Measurements from ENCODE around the gene RNASE8. TPM values are rescaled to one million over a fixed set of nuclear protein-coding genes. Genes with fewer than 3 reads are reported as not detected.
A peak's percentile ranks its signal among the peaks of the same experiment; 100 is the strongest.

Gene RNASE8
- total and polyA plus RNA-seq, 2 donors: not detected

- Histone ChIP-seq H3K4me3 (ENCODE audit: low read length in 2 of 2) (no peak overlapping the region), H3K27me3 (ENCODE audit: control insufficient read depth in 2 of 2, insufficient read depth in 1 of 2, low read length in 1 of 2) (no peaks in the 10 kb centered on the region), H3K4me1 (ENCODE audit: control insufficient read depth in 2 of 2, insufficient read depth in 2 of 2, low read length in 2 of 2) (peaks cover 0 to 12% of the 10 kb centered on the region in 2 donors), H3K9me3 (ENCODE audit: control insufficient read depth in 2 of 2, insufficient read depth in 1 of 2, low read length in 1 of 2) (no peaks in the 10 kb centered on the region), H3K27ac (ENCODE audit: low read depth in 1 of 2, low read length in 1 of 2) (peak overlapping the region in 1 of 2 donors; percentile 11), H3K36me3 (ENCODE audit: control insufficient read depth in 2 of 2, insufficient read depth in 2 of 2, low read length in 1 of 2) (peaks cover 22 to 34% of the 10 kb centered on the region in 2 donors)
- WGBS: 97% methylated on average over 4 of the region's 4 CpGs
- no peak for DNase-seq (ENCODE audit: low read depth in 6 of 9, low spot score in 9 of 9)
Observed at GRCh38 chr14:21086908-21087293, 29.3 kb downstream of the RNASE8 start.

DNA sequence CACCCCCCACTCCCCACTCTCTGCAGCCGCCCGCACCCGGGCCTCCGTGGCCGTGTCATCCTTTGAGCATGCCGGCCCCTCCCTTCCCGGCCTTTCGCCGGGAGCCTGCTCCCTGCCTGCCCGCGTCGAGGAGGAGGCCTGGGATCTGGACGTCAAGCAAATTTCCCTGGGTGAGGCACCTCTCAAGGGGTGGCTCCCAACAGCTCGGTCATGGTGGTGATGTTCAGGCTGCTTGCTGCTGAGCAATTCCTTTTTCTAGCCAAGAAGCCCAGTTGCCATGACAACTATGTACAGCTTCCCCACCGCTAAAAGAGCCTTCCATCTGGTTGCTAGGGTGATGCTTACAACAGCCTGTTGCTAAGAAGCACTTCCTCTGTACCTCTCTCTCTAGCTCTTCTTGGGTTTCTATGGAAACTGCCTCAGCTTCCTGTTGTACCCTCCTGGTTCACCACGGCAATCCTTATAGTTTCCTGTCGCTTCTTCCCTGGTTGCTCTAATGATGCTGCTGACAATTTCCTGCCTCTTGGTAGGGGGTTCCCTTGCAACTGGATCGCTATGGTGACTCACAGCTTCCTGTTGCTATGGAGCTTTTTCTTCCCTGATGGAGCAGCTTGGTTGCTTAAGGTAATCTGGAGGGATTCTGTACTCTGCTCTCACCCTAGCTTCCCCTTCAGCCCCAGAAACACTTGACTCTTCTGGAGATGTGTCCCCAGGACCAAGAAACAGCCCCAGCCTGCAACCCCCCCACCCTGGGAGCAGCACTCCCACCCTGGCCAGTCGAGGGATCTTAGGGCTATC lies 29.9 kb downstream of the RNASE8 start:
- Histone ChIP-seq H3K36me3 (ENCODE audit: control insufficient read depth in 2 of 2, insufficient read depth in 2 of 2, low read length in 1 of 2) (peaks cover 27 to 39% of the 10 kb centered on the region in 2 donors), H3K9me3 (ENCODE audit: control insufficient read depth in 2 of 2, insufficient read depth in 1 of 2, low read length in 1 of 2) (no peaks in the 10 kb centered on the region), H3K4me3 (ENCODE audit: low read length in 2 of 2) (no peak overlapping the region), H3K27ac (ENCODE audit: low read depth in 1 of 2, low read length in 1 of 2) (peak overlapping the region; percentile 11 to 36), H3K4me1 (ENCODE audit: control insufficient read depth in 2 of 2, insufficient read depth in 2 of 2, low read length in 2 of 2) (peaks cover 0 to 16% of the 10 kb centered on the region in 2 donors), H3K27me3 (ENCODE audit: control insufficient read depth in 2 of 2, insufficient read depth in 1 of 2, low read length in 1 of 2) (no peaks in the 10 kb centered on the region)
- WGBS: 66% methylated on average over 19 of the region's 19 CpGs
- DNase-seq (ENCODE audit: low read depth in 6 of 9, low spot score in 9 of 9): peak in 7 of 9 donors; percentile 61 to 93 (median 82)

DNA sequence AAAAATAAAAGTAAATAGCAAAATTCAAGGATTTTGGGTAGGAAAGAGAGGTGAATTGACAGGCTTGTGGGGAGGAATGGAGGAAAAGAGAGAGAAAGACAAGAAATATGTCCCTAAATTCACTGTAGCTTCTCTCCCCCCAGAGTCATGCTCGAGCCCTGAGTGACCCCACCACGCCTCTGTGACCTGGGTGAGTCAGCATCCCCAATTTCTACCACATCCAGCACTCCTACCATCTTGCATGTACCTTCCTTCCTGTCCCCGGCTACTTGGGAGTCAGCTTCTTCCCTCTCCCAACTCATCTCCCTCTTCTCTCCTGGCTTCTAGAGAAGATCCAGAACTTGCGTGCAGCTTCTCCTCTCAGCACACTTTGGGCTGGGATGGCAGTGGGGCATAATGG lies 31.1 kb downstream of the RNASE8 start:
- Histone ChIP-seq H3K4me3 (ENCODE audit: low read length in 2 of 2) (no peak overlapping the region), H3K4me1 (ENCODE audit: control insufficient read depth in 2 of 2, insufficient read depth in 2 of 2, low read length in 2 of 2) (peaks cover 0 to 27% of the 10 kb centered on the region in 2 donors), H3K27ac (ENCODE audit: low read depth in 1 of 2, low read length in 1 of 2) (no peak overlapping the region), H3K9me3 (ENCODE audit: control insufficient read depth in 2 of 2, insufficient read depth in 1 of 2, low read length in 1 of 2) (peaks cover 0 to 5% of the 10 kb centered on the region in 2 donors), H3K36me3 (ENCODE audit: control insufficient read depth in 2 of 2, insufficient read depth in 2 of 2, low read length in 1 of 2) (peaks cover 30 to 46% of the 10 kb centered on the region in 2 donors), H3K27me3 (ENCODE audit: control insufficient read depth in 2 of 2, insufficient read depth in 1 of 2, low read length in 1 of 2) (no peaks in the 10 kb centered on the region)
- no peak for DNase-seq (ENCODE audit: low read depth in 6 of 9, low spot score in 9 of 9)
- 95% methylated on average over 4 of the region's 4 CpGs for WGBS

GRCh38 chr14:21089271-21089670 lies 31.6 kb downstream of the RNASE8 start:
- Histone ChIP-seq H3K9me3 (ENCODE audit: control insufficient read depth in 2 of 2, insufficient read depth in 1 of 2, low read length in 1 of 2) (peaks cover 0 to 5% of the 10 kb centered on the region in 2 donors), H3K27me3 (ENCODE audit: control insufficient read depth in 2 of 2, insufficient read depth in 1 of 2, low read length in 1 of 2) (no peaks in the 10 kb centered on the region), H3K27ac (ENCODE audit: low read depth in 1 of 2, low read length in 1 of 2) (no peak overlapping the region), H3K4me3 (ENCODE audit: low read length in 2 of 2) (no peak overlapping the region), H3K36me3 (ENCODE audit: control insufficient read depth in 2 of 2, insufficient read depth in 2 of 2, low read length in 1 of 2) (peaks cover 30 to 46% of the 10 kb centered on the region in 2 donors), H3K4me1 (ENCODE audit: control insufficient read depth in 2 of 2, insufficient read depth in 2 of 2, low read length in 2 of 2) (peaks cover 2 to 33% of the 10 kb centered on the region in 2 donors)
- no peak for DNase-seq (ENCODE audit: low read depth in 6 of 9, low spot score in 9 of 9)
- WGBS: 98% methylated on average over 1 of the region's 1 CpG

DNA sequence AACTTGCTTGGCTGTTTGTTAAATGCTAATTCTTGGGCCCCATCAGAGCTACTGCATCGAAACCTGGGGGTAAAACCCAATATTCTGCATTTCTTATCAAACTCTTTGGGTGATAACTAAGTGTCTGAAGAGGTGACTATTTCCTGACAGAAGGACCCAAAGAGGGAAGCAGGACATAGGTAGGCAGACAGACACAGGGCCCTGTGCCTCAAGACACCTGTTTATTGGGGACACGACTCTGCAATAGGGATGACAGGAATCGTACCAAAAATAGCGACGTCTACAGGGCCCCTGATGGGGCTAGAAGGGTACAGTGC lies 32.2 kb downstream of the RNASE8 start:
- H3K36me3 ChIP-seq (ENCODE audit: control insufficient read depth in 2 of 2, insufficient read depth in 2 of 2, low read length in 1 of 2): peaks cover 30 to 46% of the 10 kb centered on the region in 2 donors
- H3K4me1 ChIP-seq (ENCODE audit: control insufficient read depth in 2 of 2, insufficient read depth in 2 of 2, low read length in 2 of 2): peaks cover 4 to 36% of the 10 kb centered on the region in 2 donors
- peaks cover 0 to 5% of the 10 kb centered on the region in 2 donors for H3K9me3 ChIP-seq (ENCODE audit: control insufficient read depth in 2 of 2, insufficient read depth in 1 of 2, low read length in 1 of 2)
- no peak overlapping the region for H3K27ac ChIP-seq (ENCODE audit: low read depth in 1 of 2, low read length in 1 of 2)
- no peaks in the 10 kb centered on the region for H3K27me3 ChIP-seq (ENCODE audit: control insufficient read depth in 2 of 2, insufficient read depth in 1 of 2, low read length in 1 of 2)
- WGBS: 98% methylated on average over 5 of the region's 5 CpGs
- no peak overlapping the region for H3K4me3 ChIP-seq (ENCODE audit: low read length in 2 of 2)
- DNase-seq (ENCODE audit: low read depth in 6 of 9, low spot score in 9 of 9): no peak

DNA sequence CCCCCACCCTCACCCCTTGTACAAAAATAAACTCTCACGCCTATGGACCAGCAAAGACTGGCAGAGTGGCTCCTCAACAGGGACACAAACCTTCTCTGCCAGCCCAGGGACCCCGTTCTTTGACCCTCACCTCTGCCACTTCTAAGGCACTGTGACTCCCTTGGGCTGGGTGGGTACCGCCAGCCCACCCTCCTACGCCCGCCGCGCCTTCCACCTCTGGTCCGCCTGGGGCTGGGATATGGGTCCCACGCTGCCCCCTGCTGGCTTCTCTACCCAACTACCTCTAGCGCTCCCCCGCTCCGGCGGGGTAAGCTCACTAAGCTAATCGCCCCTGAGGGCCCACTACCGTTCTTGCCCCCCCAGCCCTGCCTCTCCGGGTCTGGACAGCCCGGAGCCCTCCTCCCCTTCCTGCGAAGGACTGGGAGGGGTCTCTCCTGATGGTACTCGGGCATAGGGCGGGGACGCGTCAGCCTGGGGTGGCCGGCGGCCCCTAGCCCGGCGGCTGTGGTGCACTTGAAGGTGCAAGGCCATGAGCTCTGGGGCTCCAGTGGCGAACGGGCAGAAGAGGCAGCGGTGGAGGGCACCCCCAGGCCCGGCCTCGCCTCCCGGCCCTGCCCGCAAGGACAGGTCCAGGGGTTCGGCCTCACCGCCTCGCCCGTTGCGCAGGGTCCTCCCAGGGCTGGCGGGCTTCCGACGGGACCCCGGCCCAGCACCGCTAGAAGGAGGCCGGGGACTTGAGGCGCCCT lies 32.7 kb downstream of the RNASE8 start:
- no peak for DNase-seq (ENCODE audit: low read depth in 6 of 9, low spot score in 9 of 9)
- no peak overlapping the region for H3K27ac ChIP-seq (ENCODE audit: low read depth in 1 of 2, low read length in 1 of 2)

DNA sequence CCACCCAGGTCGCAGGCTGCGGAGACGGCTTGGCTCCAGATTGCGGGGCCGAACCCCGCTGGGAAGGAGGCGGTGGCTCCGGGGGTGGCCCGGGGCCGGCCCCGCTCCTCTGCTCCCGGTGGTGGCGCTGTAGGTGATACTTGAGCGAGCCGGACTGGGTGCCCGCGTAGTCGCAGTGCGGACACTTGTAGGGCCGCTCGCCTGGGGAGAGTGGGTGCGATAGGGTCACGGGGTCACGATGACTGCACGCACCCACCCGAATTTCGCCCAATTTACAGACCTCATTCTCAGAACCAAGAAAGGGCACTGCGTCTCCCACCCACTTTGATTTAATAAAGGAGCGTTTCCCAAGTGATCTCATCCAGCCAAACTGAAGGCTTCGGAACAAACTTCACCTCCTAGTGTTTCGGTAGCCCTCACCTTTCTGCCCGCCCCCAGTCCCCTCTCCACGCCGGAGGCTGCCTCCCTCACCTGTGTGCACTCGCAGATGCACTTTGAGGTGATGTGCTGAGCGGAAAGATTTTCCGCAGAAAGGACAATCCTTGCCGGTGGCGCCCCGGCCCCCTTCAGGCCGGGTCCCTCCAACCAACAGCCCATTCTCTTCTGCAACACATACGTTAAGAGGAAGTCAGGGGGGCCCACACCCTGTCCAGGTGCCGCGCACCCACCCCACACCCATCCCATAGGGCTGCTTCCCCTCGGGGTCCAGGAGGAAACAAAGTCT lies 33.5 kb downstream of the RNASE8 start:
- H3K27ac ChIP-seq (ENCODE audit: low read depth in 1 of 2, low read length in 1 of 2): no peak overlapping the region
- H3K36me3 ChIP-seq (ENCODE audit: control insufficient read depth in 2 of 2, insufficient read depth in 2 of 2, low read length in 1 of 2): peaks cover 30 to 46% of the 10 kb centered on the region in 2 donors

More for the DNA sequence above, 32.7 kb downstream of the RNASE8 start:
- no peaks in the 10 kb centered on the region for H3K27me3 ChIP-seq (ENCODE audit: control insufficient read depth in 2 of 2, insufficient read depth in 1 of 2, low read length in 1 of 2)
- H3K4me1 ChIP-seq (ENCODE audit: control insufficient read depth in 2 of 2, insufficient read depth in 2 of 2, low read length in 2 of 2): peaks cover 4 to 40% of the 10 kb centered on the region in 2 donors
- H3K36me3 ChIP-seq (ENCODE audit: control insufficient read depth in 2 of 2, insufficient read depth in 2 of 2, low read length in 1 of 2): peaks cover 30 to 46% of the 10 kb centered on the region in 2 donors
- H3K4me3 ChIP-seq (ENCODE audit: low read length in 2 of 2): no peak overlapping the region
- peaks cover 0 to 5% of the 10 kb centered on the region in 2 donors for H3K9me3 ChIP-seq (ENCODE audit: control insufficient read depth in 2 of 2, insufficient read depth in 1 of 2, low read length in 1 of 2)
- 97% methylated on average over 45 of the region's 45 CpGs for WGBS

GRCh38 chr14:21091821-21092272 lies 34.2 kb downstream of the RNASE8 start:
- Histone ChIP-seq H3K9me3 (ENCODE audit: control insufficient read depth in 2 of 2, insufficient read depth in 1 of 2, low read length in 1 of 2) (peaks cover 0 to 5% of the 10 kb centered on the region in 2 donors), H3K36me3 (ENCODE audit: control insufficient read depth in 2 of 2, insufficient read depth in 2 of 2, low read length in 1 of 2) (peaks cover 30 to 46% of the 10 kb centered on the region in 2 donors), H3K4me3 (ENCODE audit: low read length in 2 of 2) (no peak overlapping the region), H3K4me1 (ENCODE audit: control insufficient read depth in 2 of 2, insufficient read depth in 2 of 2, low read length in 2 of 2) (peaks cover 13 to 51% of the 10 kb centered on the region in 2 donors), H3K27me3 (ENCODE audit: control insufficient read depth in 2 of 2, insufficient read depth in 1 of 2, low read length in 1 of 2) (no peaks in the 10 kb centered on the region), H3K27ac (ENCODE audit: low read depth in 1 of 2, low read length in 1 of 2) (no peak overlapping the region)
- DNase-seq (ENCODE audit: low read depth in 6 of 9, low spot score in 9 of 9): no peak
- WGBS: 98% methylated on average over 42 of the region's 42 CpGs

More for the DNA sequence above, 33.5 kb downstream of the RNASE8 start:
- DNase-seq (ENCODE audit: low read depth in 6 of 9, low spot score in 9 of 9): no peak
- Histone ChIP-seq H3K27me3 (ENCODE audit: control insufficient read depth in 2 of 2, insufficient read depth in 1 of 2, low read length in 1 of 2) (no peaks in the 10 kb centered on the region), H3K9me3 (ENCODE audit: control insufficient read depth in 2 of 2, insufficient read depth in 1 of 2, low read length in 1 of 2) (peaks cover 0 to 5% of the 10 kb centered on the region in 2 donors), H3K4me3 (ENCODE audit: low read length in 2 of 2) (no peak overlapping the region), H3K4me1 (ENCODE audit: control insufficient read depth in 2 of 2, insufficient read depth in 2 of 2, low read length in 2 of 2) (peaks cover 5 to 44% of the 10 kb centered on the region in 2 donors)
- 97% methylated on average over 45 of the region's 45 CpGs for WGBS

Data from thymus (tissue), 11 donors.